Smooth muscle cell (in vitro differentiated cells): ENCODE data around the gene IL1R2. TPM values are rescaled to one million over a fixed set of nuclear protein-coding genes. Genes with fewer than 3 reads are reported as not detected.

Source experiments
- DNase-seq: peaks from one replicate; lab custom pipeline; 2025; ENCODE audit not compliant: unreplicated experiment; lab: John Stamatoyannopoulos, UW
- H2AFZ ChIP-seq: fragments of 200-600 bp; sonication (generic); 2 replicates; pipeline ENCODE4 v1.6.0; 2016; ENCODE audit warnings: antibody characterized with exemption, low read depth, mild to moderate bottlenecking
- H3F3A ChIP-seq: fragments of 200-600 bp; sonication (generic); 2 replicates; pipeline ENCODE4 v1.6.0; 2017; ENCODE audit warnings: antibody characterized with exemption, low read depth
- H3K27ac ChIP-seq: fragments of 200-600 bp; sonication (generic); 2 replicates; pipeline ENCODE4 v1.5.1; 2016; ENCODE audit warnings: low read depth, mild to moderate bottlenecking
- H3K27me3 ChIP-seq: fragments of 200-600 bp; sonication (generic); 2 replicates; pipeline ENCODE4 v1.6.1; 2016; ENCODE audit warnings: low read depth, mild to moderate bottlenecking
- H3K36me3 ChIP-seq: fragments of 200-600 bp; sonication (generic); 2 replicates; pipeline ENCODE4 v1.5.1; 2016; ENCODE audit warnings: low read depth
- H3K4me1 ChIP-seq: fragments of 200-600 bp; sonication (generic); 2 replicates; pipeline ENCODE4 v1.5.1; 2016; ENCODE audit warnings: low read depth
- H3K4me2 ChIP-seq: fragments of 200-600 bp; sonication (generic); 2 replicates; pipeline ENCODE4 v1.6.0; 2016; ENCODE audit warnings: mild to moderate bottlenecking
- H3K4me3 ChIP-seq: fragments of 200-600 bp; sonication (generic); 2 replicates; pipeline ENCODE4 v1.5.1; 2016; ENCODE audit warnings: mild to moderate bottlenecking
- H3K79me2 ChIP-seq: fragments of 200-600 bp; sonication (generic); 2 replicates; pipeline ENCODE4 v1.6.0; 2016; ENCODE audit warnings: low read depth, mild to moderate bottlenecking
- H3K9ac ChIP-seq: fragments of 200-600 bp; sonication (generic); 2 replicates; pipeline ENCODE4 v1.6.0; 2016; ENCODE audit warnings: low read depth
- H3K9me3 ChIP-seq: fragments of 200-600 bp; sonication (generic); replicated peaks from 2 replicates; pipeline ENCODE4 v1.5.1; 2016; ENCODE audit warnings: low read depth
- H4K20me1 ChIP-seq: fragments of 200-600 bp; sonication (generic); 2 replicates; pipeline ENCODE4 v1.6.0; 2016; ENCODE audit warnings: low read depth
- CTCF ChIP-seq: fragments of 200-600 bp; sonication (generic); IDR thresholded peaks from 2 replicates; pipeline ENCODE4 v1.5.1; 2017; ENCODE audit warnings: borderline replicate concordance, mild to moderate bottlenecking, antibody characterized with exemption; ENCODE audit not compliant: insufficient read depth, poor library complexity, severe bottlenecking
- WGBS: methylation state at CpG from one replicate; pipeline ENCODE4 v1.1.7; 2016; ENCODE audit warnings: low lambda C conversion rate; 5-methylcytosine and 5-hydroxymethylcytosine counted together
- polyA plus RNA-seq: library from polyadenylated mRNA; unstranded; fragments of >200 nt; fragmentation: Nextera tagmentation; extraction: Ambion mirVana; gene quantifications from 2 replicates; pipeline ENCODE4 v1.2.1, GENCODE V29; 2016
- total RNA-seq: library from RNA; depleted of rRNA; stranded (reverse); fragments of >200 nt; gene quantifications from 2 replicates; pipeline ENCODE4 v1.2.3, GENCODE V29; 2014

Gene IL1R2
- total and polyA plus RNA-seq, 2 experiments from 2014 or later, result 0.42 to 4.2 TPM

GRCh38 chr2:101948625-101949155 is 43.1 kb upstream of the IL1R2 start:
- Histone ChIP-seq H3K9ac (no peak overlapping the region), H3K36me3 (no peaks in the 10 kb centered on the region), H3K9me3 (no peaks in the 10 kb centered on the region), H3K4me3 (no peak overlapping the region), H3K4me1 (no peaks in the 10 kb centered on the region), H3K79me2 (no peaks in the 10 kb centered on the region), H3K27ac (no peak overlapping the region), H2AFZ (no peak overlapping the region), H3F3A (no peaks in the 10 kb centered on the region), H3K27me3 (no peaks in the 10 kb centered on the region), H4K20me1 (no peaks in the 10 kb centered on the region), H3K4me2 (no peak overlapping the region)
- no peak for DNase-seq
- no peak for TF ChIP-seq CTCF

GRCh38 chr2:101949304-101949703 is 42.5 kb upstream of the IL1R2 start:
- H3K4me2 ChIP-seq, result no peak overlapping the region
- no peaks in the 10 kb centered on the region for H3K9me3 ChIP-seq
- no peaks in the 10 kb centered on the region for H3K4me1 ChIP-seq
- no peak overlapping the region for H2AFZ ChIP-seq
- H3K27ac ChIP-seq, result no peak overlapping the region
- no peak overlapping the region for H3K9ac ChIP-seq
- H3K4me3 ChIP-seq, result no peak overlapping the region
- 88% methylated on average over 1 of the region's 1 CpG for WGBS
- H3K27me3 ChIP-seq, result no peaks in the 10 kb centered on the region
- DNase-seq, result no peak
- no peak for TF ChIP-seq CTCF
- no peaks in the 10 kb centered on the region for H3F3A ChIP-seq
- no peaks in the 10 kb centered on the region for H3K36me3 ChIP-seq
- H4K20me1 ChIP-seq, result no peaks in the 10 kb centered on the region
- H3K79me2 ChIP-seq, result no peaks in the 10 kb centered on the region

GRCh38 chr2:101951296-101951695 is 40.5 kb upstream of the IL1R2 start:
- H3K27me3 ChIP-seq, result no peaks in the 10 kb centered on the region
- DNase-seq, result no peak
- no peak overlapping the region for H3K27ac ChIP-seq
- H3F3A ChIP-seq, result no peaks in the 10 kb centered on the region
- H3K4me1 ChIP-seq, result no peaks in the 10 kb centered on the region
- TF ChIP-seq CTCF, result no peak
- H3K9me3 ChIP-seq, result no peaks in the 10 kb centered on the region
- no peak overlapping the region for H3K4me2 ChIP-seq
- WGBS, result 70% methylated on average over 1 of the region's 1 CpG
- H3K36me3 ChIP-seq, result no peaks in the 10 kb centered on the region
- no peak overlapping the region for H2AFZ ChIP-seq
- no peak overlapping the region for H3K4me3 ChIP-seq
- H3K79me2 ChIP-seq, result no peaks in the 10 kb centered on the region
- no peak overlapping the region for H3K9ac ChIP-seq
- no peaks in the 10 kb centered on the region for H4K20me1 ChIP-seq

- H3K27me3 ChIP-seq, result no peaks in the 10 kb centered on the region
Measured at GRCh38 chr2:101952551-101952950, 39.2 kb upstream of the IL1R2 start.

More at GRCh38 chr2:101952551-101952950, 39.2 kb upstream of the IL1R2 start:
- no peak for TF ChIP-seq CTCF
- no peaks in the 10 kb centered on the region for H4K20me1 ChIP-seq
- 100% methylated on average over 1 of the region's 1 CpG for WGBS
- DNase-seq, result no peak
- no peak overlapping the region for H3K4me2 ChIP-seq
- no peaks in the 10 kb centered on the region for H3K9me3 ChIP-seq
- H3K4me3 ChIP-seq, result no peak overlapping the region
- H3K4me1 ChIP-seq, result no peaks in the 10 kb centered on the region
- no peaks in the 10 kb centered on the region for H3K79me2 ChIP-seq
- H3K36me3 ChIP-seq, result no peaks in the 10 kb centered on the region
- H3F3A ChIP-seq, result no peaks in the 10 kb centered on the region
- no peak overlapping the region for H2AFZ ChIP-seq
- no peak overlapping the region for H3K9ac ChIP-seq
- H3K27ac ChIP-seq, result no peak overlapping the region
